Measurements from ENCODE around the gene CNTNAP2. TPM values are rescaled to one million over a fixed set of nuclear protein-coding genes. Genes with fewer than 3 reads are reported as not detected.
"Not testable (repeated sequence)": the region's sequence is repeated elsewhere in the genome, so short reads cannot be mapped to it uniquely, and the experiment has no call there.

The CNTNAP2 gene
- total RNA-seq, 1 donor from 2014 or later: 2.8 TPM

- DNase-seq (ENCODE audit: low read depth in 2 of 2): no peak
Measured at GRCh38 chr7:147541261-147541660, 1424.7 kb downstream of the CNTNAP2 start.

- DNase-seq (ENCODE audit: low read depth in 2 of 2): no peak
Measured at GRCh38 chr7:147547252-147547897, 1430.8 kb downstream of the CNTNAP2 start.

GRCh38 chr7:147556317-147556716 is 1439.7 kb downstream of the CNTNAP2 start:
- DNase-seq (ENCODE audit: low read depth in 2 of 2): no peak

- no peak for DNase-seq (ENCODE audit: low read depth in 2 of 2)
Measured at GRCh38 chr7:147563669-147564068, 1447.1 kb downstream of the CNTNAP2 start.

GRCh38 chr7:147564786-147565476 is 1448.3 kb downstream of the CNTNAP2 start:
- no peak for DNase-seq (ENCODE audit: low read depth in 2 of 2)

GRCh38 chr7:147567043-147567442 is 1450.4 kb downstream of the CNTNAP2 start:
- DNase-seq (ENCODE audit: low read depth in 2 of 2): no peak

- DNase-seq (ENCODE audit: low read depth in 2 of 2): no peak
Measured at GRCh38 chr7:147569116-147569913, 1452.7 kb downstream of the CNTNAP2 start.

- no peak for DNase-seq (ENCODE audit: low read depth in 2 of 2)
Measured at GRCh38 chr7:147570390-147570789, 1453.8 kb downstream of the CNTNAP2 start.

- no peak for DNase-seq (ENCODE audit: low read depth in 2 of 2)
Measured at GRCh38 chr7:147571436-147572185, 1455.0 kb downstream of the CNTNAP2 start.

GRCh38 chr7:147578196-147578595 is 1461.6 kb downstream of the CNTNAP2 start:
- DNase-seq (ENCODE audit: low read depth in 2 of 2): no peak

GRCh38 chr7:147579148-147579547 is 1462.5 kb downstream of the CNTNAP2 start:
- no peak for DNase-seq (ENCODE audit: low read depth in 2 of 2)

GRCh38 chr7:147584771-147585193 is 1468.2 kb downstream of the CNTNAP2 start:
- DNase-seq (ENCODE audit: low read depth in 2 of 2): no peak

GRCh38 chr7:147586110-147586509 is 1469.5 kb downstream of the CNTNAP2 start:
- DNase-seq (ENCODE audit: low read depth in 2 of 2): no peak

- DNase-seq (ENCODE audit: low read depth in 2 of 2): no peak
Measured at GRCh38 chr7:147586526-147586925, 1469.9 kb downstream of the CNTNAP2 start.

- DNase-seq (ENCODE audit: low read depth in 2 of 2): no peak
Measured at GRCh38 chr7:147593271-147594057, 1476.9 kb downstream of the CNTNAP2 start.

- no peak for DNase-seq (ENCODE audit: low read depth in 2 of 2)
Measured at GRCh38 chr7:147595042-147595441, 1478.4 kb downstream of the CNTNAP2 start.

- DNase-seq (ENCODE audit: low read depth in 2 of 2): not testable (repeated sequence)
Measured at GRCh38 chr7:147598687-147599086, 1482.1 kb downstream of the CNTNAP2 start.

- no peak for DNase-seq (ENCODE audit: low read depth in 2 of 2)
Measured at GRCh38 chr7:147605323-147605722, 1488.7 kb downstream of the CNTNAP2 start.

- DNase-seq (ENCODE audit: low read depth in 2 of 2): no peak
Measured at GRCh38 chr7:147607157-147607800, 1490.7 kb downstream of the CNTNAP2 start.

GRCh38 chr7:147611431-147611830 is 1494.8 kb downstream of the CNTNAP2 start:
- DNase-seq (ENCODE audit: low read depth in 2 of 2): no peak
